Measurements from ENCODE around the gene TRPM8. TPM values are rescaled to one million over a fixed set of nuclear protein-coding genes. Genes with fewer than 3 reads are reported as not detected.

The TRPM8 gene
- total RNA-seq, 2 donors from 2014 or later: 0.78 TPM; not detected in 1

- no peak overlapping the region for H3K4me3 ChIP-seq
- intact Hi-C loops (cut with DNase I): no loop called here
- WGBS, 2 donors: 30 to 44% methylated on average over 4 of the region's 4 CpGs
- no peaks in the 10 kb centered on the region for H3K36me3 ChIP-seq (replicated peaks in 1 of 2; ENCODE audit: insufficient read depth in 1 of 2, low read depth in 2 of 2)
- no peaks in the 10 kb centered on the region for H3K27me3 ChIP-seq
- TF ChIP-seq POLR2A (IDR thresholded peaks at IDR 0.05) (no peak), CTCF (IDR thresholded peaks at IDR 0.05) (no peak)
- DNase-seq: no peak
- no peaks in the 10 kb centered on the region for H3K9me3 ChIP-seq
- H3K27ac ChIP-seq: no peak overlapping the region
- no peak for ATAC-seq
- H3K4me1 ChIP-seq: no peaks in the 10 kb centered on the region
These were observed 12.3 kb downstream of the TRPM8 start for GRCh38 chr2:233929352-233930022.

GRCh38 chr2:233934524-233934923 lies 17.4 kb downstream of the TRPM8 start:
- 90 to 92% methylated on average over 1 of the region's 1 CpG for WGBS, 2 donors
- intact Hi-C loops (cut with DNase I): no loop called here
- Histone ChIP-seq H3K36me3 (replicated peaks in 1 of 2; ENCODE audit: insufficient read depth in 1 of 2, low read depth in 2 of 2) (no peaks in the 10 kb centered on the region), H3K27ac (no peak overlapping the region), H3K9me3 (no peaks in the 10 kb centered on the region), H3K4me1 (peaks cover 6% of the 10 kb centered on the region), H3K27me3 (peaks cover 0 to 7% of the 10 kb centered on the region in 2 donors), H3K4me3 (no peak overlapping the region)
- TF ChIP-seq CTCF (IDR thresholded peaks at IDR 0.05): no peak
- TF ChIP-seq POLR2A (IDR thresholded peaks at IDR 0.05): no peak
- ATAC-seq (no peak), DNase-seq (no peak)

DNA sequence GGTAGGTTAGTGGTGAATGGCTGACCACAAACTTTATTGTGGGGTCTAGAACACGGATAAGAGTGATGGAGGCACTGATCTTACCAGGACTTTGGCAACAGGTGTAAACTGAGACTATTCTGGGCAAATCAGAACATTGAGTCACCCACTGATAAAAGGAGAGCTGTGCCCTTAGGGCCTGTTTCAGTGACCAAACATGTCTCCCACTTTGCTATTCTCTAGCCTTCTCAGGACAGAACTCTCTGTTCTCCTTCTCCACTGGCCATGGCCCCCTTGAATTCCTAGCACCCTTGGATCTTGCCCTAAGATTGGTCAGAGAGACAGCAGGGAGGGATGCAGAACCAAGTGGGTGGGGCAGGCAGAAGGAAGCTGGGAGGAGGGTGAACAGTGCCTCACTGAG lies 18.3 kb downstream of the TRPM8 start:
- DNase-seq (no peak), ATAC-seq (no peak)
- TF ChIP-seq POLR2A (IDR thresholded peaks at IDR 0.05) (no peak), CTCF (IDR thresholded peaks at IDR 0.05) (no peak)
- Histone ChIP-seq H3K4me3 (no peak overlapping the region), H3K36me3 (replicated peaks in 1 of 2; ENCODE audit: insufficient read depth in 1 of 2, low read depth in 2 of 2) (no peaks in the 10 kb centered on the region), H3K4me1 (peaks cover 6% of the 10 kb centered on the region), H3K27me3 (peaks cover 0 to 7% of the 10 kb centered on the region in 2 donors), H3K27ac (no peak overlapping the region), H3K9me3 (no peaks in the 10 kb centered on the region)
- 85 to 100% methylated on average over 1 of the region's 1 CpG for WGBS, 2 donors
- intact Hi-C loops (cut with DNase I): no loop called here

DNA sequence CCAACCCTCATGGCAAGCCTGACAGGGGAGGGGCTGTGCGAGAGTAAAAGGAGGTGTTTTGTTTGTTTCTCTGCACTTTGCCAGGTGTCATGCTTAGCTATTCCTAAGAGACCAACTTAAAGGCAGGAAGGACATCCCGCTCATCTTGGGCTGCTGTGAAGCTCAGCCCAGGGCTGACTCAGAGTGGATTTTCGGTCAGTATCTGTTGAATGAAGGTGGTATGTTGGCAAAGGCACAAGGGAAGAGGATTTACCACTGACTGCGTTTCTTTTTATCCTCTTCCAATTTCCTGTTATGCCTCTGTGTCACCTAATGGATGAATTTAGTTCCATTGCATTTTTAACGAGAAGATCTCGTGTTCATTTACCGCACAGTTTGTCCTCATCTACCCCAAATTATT lies 18.9 kb downstream of the TRPM8 start:
- H3K27me3 ChIP-seq: peaks cover 0 to 7% of the 10 kb centered on the region in 2 donors
- H3K4me3 ChIP-seq: no peak overlapping the region
- H3K9me3 ChIP-seq: no peaks in the 10 kb centered on the region
- H3K36me3 ChIP-seq (replicated peaks in 1 of 2; ENCODE audit: insufficient read depth in 1 of 2, low read depth in 2 of 2): no peaks in the 10 kb centered on the region
- intact Hi-C loops (cut with DNase I): no loop called here
- WGBS, 2 donors: 64 to 77% methylated on average over 7 of the region's 7 CpGs
- ATAC-seq (no peak), DNase-seq (no peak)
- TF ChIP-seq POLR2A (IDR thresholded peaks at IDR 0.05): no peak
- TF ChIP-seq CTCF (IDR thresholded peaks at IDR 0.05): no peak
- peaks cover 6% of the 10 kb centered on the region for H3K4me1 ChIP-seq
- no peak overlapping the region for H3K27ac ChIP-seq
